HG03571 (cell line): ENCODE data around the gene PDE8A.

ENCODE experiments used
- ATAC-seq: cut with Tn5 transposase; IDR thresholded peaks from one replicate; pipeline ENCODE4 v1.9.1; 2021; ENCODE audit not compliant: unreplicated experiment

The PDE8A gene

GRCh38 chr15:85031086-85031943, 49.7 kb downstream of the PDE8A start:
- ATAC-seq: no peak

GRCh38 chr15:85031944-85032558, 50.4 kb downstream of the PDE8A start:
- no peak for ATAC-seq

GRCh38 chr15:85033148-85033547, 51.5 kb downstream of the PDE8A start:
- no peak for ATAC-seq

- no peak for ATAC-seq
These were observed 52.6 kb downstream of the PDE8A start for GRCh38 chr15:85034276-85034675.

- ATAC-seq: no peak
These were observed 54.3 kb downstream of the PDE8A start for GRCh38 chr15:85035980-85036379.

GRCh38 chr15:85036716-85037115, 55.1 kb downstream of the PDE8A start:
- ATAC-seq: no peak

- ATAC-seq: no peak
These were observed 56.0 kb downstream of the PDE8A start for GRCh38 chr15:85037641-85038040.

- no peak for ATAC-seq
These were observed 59.6 kb downstream of the PDE8A start for GRCh38 chr15:85041230-85041629.

GRCh38 chr15:85044251-85044853, 62.7 kb downstream of the PDE8A start:
- no peak for ATAC-seq

- no peak for ATAC-seq
These were observed 63.2 kb downstream of the PDE8A start for GRCh38 chr15:85044894-85045293.

- no peak for ATAC-seq
These were observed 64.0 kb downstream of the PDE8A start for GRCh38 chr15:85045615-85046014.

- ATAC-seq: no peak
These were observed 65.8 kb downstream of the PDE8A start for GRCh38 chr15:85047271-85047948.

- ATAC-seq: no peak
These were observed 66.8 kb downstream of the PDE8A start for GRCh38 chr15:85048430-85048829.

- ATAC-seq: no peak
These were observed 68.1 kb downstream of the PDE8A start for GRCh38 chr15:85049805-85050204.

GRCh38 chr15:85059734-85060133, 78.1 kb downstream of the PDE8A start:
- no peak for ATAC-seq

- no peak for ATAC-seq
These were observed 80.9 kb downstream of the PDE8A start for GRCh38 chr15:85062560-85062959.

- no peak for ATAC-seq
These were observed 81.4 kb downstream of the PDE8A start for GRCh38 chr15:85063088-85063487.

- ATAC-seq: no peak
These were observed 81.9 kb downstream of the PDE8A start for GRCh38 chr15:85063522-85064079.

GRCh38 chr15:85064710-85065109, 83.1 kb downstream of the PDE8A start:
- no peak for ATAC-seq

- ATAC-seq: no peak
These were observed 89.4 kb downstream of the PDE8A start for GRCh38 chr15:85071061-85071460.

GRCh38 chr15:85071504-85071903, 89.8 kb downstream of the PDE8A start:
- no peak for ATAC-seq
